ENCODE measurements around the gene SLC27A3.

The SLC27A3 gene

GRCh38 chr1:153774780-153775457, at the start of gene SLC27A3:
SLC27A3 (plus strand) TSS chr1:153775407; CDS start chr1:153775498, 91 bp downstream.
- TF ChIP-seq GATA1 (IDR thresholded peaks at IDR 0.05; ENCODE audit: low read depth, low read length): no peak
- TF ChIP-seq POLR2A (IDR thresholded peaks at IDR 0.05; ENCODE audit: low read length): no peak
- DNase-seq: peak; percentile 66 to 68

GRCh38 chr1:153727463-153728304, 47.5 kb upstream of the SLC27A3 start, which contains the start of gene INTS3:
INTS3 (plus strand) TSS chr1:153728050; CDS start chr1:153728635, 585 bp downstream.
- peak; percentile 75 for TF ChIP-seq POLR2A (IDR thresholded peaks at IDR 0.05; ENCODE audit: low read length)
- TF ChIP-seq GATA1 (IDR thresholded peaks at IDR 0.05; ENCODE audit: low read depth, low read length): no peak
- DNase-seq: peak; percentile 100

DNA sequence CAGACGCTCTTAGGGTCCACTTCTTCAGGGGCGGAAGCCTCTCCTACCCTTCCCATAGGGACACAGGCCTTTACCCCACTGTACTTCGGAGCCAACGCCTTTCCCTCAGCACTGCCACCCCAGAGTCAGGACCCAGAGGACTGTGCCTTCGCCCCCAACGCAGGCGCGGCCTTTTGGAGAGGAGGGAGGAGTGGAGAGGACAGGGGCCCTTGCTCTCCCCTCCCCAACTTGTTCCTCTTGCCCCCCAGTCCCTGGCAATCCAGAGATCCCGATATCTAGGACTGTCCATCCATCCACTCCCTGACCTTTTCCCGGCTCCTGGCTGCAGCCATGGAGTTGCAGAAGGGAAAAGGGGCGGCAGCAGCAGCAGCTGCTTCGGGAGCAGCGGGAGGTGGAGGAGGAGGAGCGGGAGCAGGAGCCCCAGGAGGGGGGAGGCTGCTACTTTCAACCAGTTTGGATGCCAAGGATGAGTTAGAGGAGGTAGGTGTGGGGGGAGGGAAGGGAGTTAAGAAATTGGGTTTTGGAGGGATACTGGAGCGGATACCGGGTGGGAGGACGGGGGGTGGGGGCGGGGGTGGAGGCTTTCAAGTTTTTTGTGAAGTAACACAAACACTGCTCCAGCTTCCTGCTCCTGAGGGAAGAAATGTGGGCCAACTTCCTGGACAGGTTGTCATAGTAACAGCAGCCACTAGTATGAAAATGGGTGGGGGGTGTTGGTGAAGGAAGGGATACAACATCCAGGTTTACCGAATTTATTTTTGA, 46.7 kb upstream of the SLC27A3 start:
- TF ChIP-seq POLR2A (IDR thresholded peaks at IDR 0.05; ENCODE audit: low read length) (no peak), GATA1 (IDR thresholded peaks at IDR 0.05; ENCODE audit: low read depth, low read length) (no peak)
- peak; percentile 67 to 78 for DNase-seq

DNA sequence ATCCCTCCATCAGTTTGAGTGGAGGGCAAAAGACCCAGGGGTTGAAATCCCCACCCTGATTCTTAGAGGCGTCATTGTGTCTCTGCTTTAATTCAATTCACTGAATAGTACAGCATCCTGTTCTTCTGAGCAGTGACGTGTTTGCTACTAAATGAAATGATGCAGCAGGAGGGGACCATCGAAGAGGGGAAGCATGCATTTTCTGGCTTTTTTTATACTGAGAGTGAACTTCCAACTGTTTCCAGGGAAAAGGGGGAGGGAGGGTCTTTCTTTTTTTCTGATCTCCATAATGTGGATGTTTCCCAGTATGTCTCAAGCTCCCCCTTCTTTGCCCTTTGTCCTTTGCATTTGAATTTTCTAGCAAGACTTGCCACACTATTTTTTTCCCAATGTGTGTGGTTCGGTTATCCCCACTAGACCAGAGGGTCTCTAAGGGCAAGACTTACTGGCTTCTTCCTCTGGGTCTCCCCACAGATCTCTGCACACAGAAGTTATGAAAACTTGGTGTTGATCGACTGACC, 44.7 kb upstream of the SLC27A3 start:
- TF ChIP-seq POLR2A (IDR thresholded peaks at IDR 0.05; ENCODE audit: low read length) (no peak), GATA1 (IDR thresholded peaks at IDR 0.05; ENCODE audit: low read depth, low read length) (no peak)
- DNase-seq: no peak

- TF ChIP-seq POLR2A (IDR thresholded peaks at IDR 0.05; ENCODE audit: low read length): no peak
- DNase-seq: no peak
These were observed 41.2 kb upstream of the SLC27A3 start for GRCh38 chr1:153733970-153734369.

DNA sequence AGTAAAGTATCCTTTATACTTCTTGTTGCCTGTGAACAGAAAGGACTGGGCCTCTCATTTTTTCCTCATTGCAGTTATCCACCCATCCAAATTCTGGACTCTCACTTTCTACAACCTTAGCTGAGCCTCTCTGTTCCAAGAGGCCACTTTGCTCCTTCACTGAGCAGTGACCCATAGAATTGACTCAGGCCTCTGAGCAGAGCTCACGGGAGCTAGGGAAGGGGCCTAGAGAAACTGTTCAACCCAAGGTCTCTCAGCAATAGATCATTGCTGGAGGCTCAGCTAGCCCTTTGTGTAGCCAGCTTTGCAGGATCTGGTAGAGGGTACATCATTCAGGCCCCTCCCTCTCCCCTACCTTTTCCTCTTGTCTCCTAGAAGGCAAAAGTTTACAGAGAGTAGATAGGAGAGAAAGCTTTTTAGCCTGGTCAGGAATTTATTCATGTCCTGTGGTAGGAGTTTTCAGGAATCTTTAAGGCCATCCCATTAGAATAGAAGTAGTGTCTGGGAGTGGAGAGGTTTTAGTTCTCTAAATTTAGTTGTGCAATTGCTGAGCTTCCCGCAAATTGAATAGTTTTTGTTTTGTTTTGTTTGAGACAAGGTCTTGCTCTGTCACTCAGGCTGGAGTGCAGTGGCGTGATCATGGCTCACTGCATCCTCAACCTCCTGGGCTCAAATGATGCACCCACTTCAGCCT, 40.7 kb upstream of the SLC27A3 start:
- TF ChIP-seq GATA1 (IDR thresholded peaks at IDR 0.05; ENCODE audit: low read depth, low read length): no peak
- no peak for TF ChIP-seq POLR2A (IDR thresholded peaks at IDR 0.05; ENCODE audit: low read length)
- DNase-seq: no peak

DNA sequence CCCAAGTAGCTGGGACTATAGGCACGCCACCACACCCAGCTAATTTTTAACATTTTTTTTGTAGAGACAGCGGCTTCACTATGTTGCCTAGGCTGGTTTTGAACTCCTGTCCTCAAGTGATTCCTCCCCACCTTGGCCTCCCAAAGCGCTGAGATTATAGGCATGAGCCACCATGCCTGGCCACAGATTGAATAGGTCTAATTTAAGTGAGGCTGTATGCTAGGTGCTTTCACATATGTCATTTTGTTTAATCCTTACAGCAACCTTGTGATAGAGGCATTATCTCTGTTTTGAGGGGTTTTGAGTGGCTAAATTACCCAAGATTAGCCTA, 40.2 kb upstream of the SLC27A3 start:
- DNase-seq: no peak
- TF ChIP-seq GATA1 (IDR thresholded peaks at IDR 0.05; ENCODE audit: low read depth, low read length) (no peak), POLR2A (IDR thresholded peaks at IDR 0.05; ENCODE audit: low read length) (no peak)

DNA sequence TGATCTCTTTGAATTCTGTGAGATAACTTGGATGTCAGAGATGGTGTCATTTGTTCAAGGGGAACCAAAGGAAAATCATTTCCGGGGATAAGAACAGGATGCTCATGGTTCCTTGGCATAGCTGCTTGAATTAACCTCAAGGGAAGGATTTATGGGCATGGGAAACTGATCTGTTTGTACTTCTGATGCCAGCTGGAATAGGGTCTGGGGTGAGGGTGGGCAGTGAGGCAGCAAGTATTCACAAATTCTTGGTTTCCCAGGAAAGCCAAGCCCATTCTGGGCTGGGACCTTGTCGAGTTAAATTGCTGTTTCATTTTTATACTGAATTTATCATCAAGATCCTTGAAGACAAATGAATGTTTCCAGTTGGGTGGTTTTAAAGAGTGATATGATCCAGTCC, 33.2 kb upstream of the SLC27A3 start:
- no peak for DNase-seq
- no peak for TF ChIP-seq GATA1 (IDR thresholded peaks at IDR 0.05; ENCODE audit: low read depth, low read length)
- TF ChIP-seq POLR2A (IDR thresholded peaks at IDR 0.05; ENCODE audit: low read length): no peak

DNA sequence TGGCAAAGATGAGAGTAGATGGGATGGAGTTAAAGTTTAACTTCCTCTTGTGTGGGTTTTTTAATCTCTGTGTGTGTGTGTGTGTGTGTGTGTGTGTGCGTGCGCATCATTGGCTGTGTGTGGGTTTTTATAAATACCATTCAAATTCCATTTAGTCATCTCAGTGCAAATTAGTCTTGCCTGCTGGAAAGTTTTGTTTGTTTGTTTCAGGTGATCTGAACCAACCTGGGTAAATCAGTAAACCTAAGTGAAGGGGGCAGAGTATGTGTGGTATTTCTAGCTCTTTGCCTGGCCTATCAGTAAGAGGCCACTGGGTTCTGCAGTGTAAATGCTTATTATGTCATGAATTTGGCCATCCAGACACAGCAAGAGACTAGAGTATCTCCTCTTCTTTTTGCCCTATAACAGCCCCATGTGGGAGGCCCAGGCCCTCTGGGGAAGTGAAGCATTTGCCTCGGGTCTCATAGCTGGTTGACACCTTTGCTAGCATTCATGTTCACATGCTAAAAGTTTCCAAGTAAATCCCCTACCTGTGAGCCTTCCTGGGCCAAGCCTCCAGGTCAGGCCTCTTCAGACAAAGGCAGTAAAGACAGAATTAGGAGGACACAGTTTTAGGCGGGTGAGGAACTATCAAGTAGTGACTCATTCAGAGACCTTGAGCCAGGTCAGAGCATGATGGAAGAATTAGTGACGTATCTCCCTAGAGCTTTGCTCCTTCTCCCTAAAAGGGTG, 32.6 kb upstream of the SLC27A3 start:
- TF ChIP-seq GATA1 (IDR thresholded peaks at IDR 0.05; ENCODE audit: low read depth, low read length): no peak
- TF ChIP-seq POLR2A (IDR thresholded peaks at IDR 0.05; ENCODE audit: low read length): no peak
- no peak for DNase-seq

DNA sequence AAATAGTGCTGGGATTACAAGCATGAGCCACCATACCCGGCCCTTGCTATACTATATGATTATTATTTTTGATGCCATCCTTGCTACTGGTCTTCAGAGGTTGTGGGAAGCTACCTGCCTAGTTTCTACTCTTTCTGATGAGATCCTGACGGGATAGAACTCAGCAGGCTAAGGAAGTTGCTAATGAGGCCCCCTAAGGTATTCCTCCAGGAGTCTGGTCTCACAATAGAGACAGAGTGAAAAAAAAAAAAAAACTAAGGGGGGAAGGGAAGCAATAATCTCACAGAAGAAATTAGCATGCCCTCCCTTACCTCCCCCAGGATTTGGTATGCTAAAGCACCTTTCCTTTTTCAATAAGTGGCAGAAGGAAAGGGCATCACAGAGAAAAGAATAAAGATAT, 29.8 kb upstream of the SLC27A3 start:
- no peak for TF ChIP-seq GATA1 (IDR thresholded peaks at IDR 0.05; ENCODE audit: low read depth, low read length)
- TF ChIP-seq POLR2A (IDR thresholded peaks at IDR 0.05; ENCODE audit: low read length): no peak
- no peak for DNase-seq

GRCh38 chr1:153746174-153746573, 29.0 kb upstream of the SLC27A3 start:
- DNase-seq: no peak
- TF ChIP-seq POLR2A (IDR thresholded peaks at IDR 0.05; ENCODE audit: low read length) (no peak), GATA1 (IDR thresholded peaks at IDR 0.05; ENCODE audit: low read depth, low read length) (no peak)

DNA sequence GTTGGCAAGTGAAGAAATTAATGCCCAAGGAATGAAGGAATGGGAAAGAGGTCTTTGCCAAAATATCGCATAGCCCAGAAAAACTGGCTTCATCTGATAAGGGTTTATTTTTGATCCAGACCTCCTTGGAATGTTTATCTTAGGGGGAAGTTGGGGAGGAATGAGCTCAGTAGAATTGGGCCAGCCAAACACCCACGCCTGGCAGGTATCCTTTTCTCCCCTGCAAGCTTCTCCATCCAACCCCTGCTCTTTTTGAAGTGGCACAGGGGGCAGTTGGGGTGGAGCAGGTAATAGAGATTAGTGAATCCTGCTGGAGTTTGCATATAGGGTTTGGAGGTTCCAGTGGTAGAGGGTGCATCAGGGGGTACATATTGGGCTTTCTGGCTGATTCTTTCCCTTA, 26.3 kb upstream of the SLC27A3 start:
- TF ChIP-seq POLR2A (IDR thresholded peaks at IDR 0.05; ENCODE audit: low read length): no peak
- no peak for TF ChIP-seq GATA1 (IDR thresholded peaks at IDR 0.05; ENCODE audit: low read depth, low read length)
- no peak for DNase-seq

Measured in erythroblast (primary cell).